MCF 10A (cell line): Measurements from ENCODE around the gene TRABD. TPM values are rescaled to one million over a fixed set of nuclear protein-coding genes. Genes with fewer than 3 reads are reported as not detected.

Experiments used
- BruUV-seq: library from RNA; stranded (reverse); fragments of 400-500 nt; replicated peaks from 2 replicates; lab custom pipeline; 2021; lab: Mats Ljungman, UMichigan
- CTCF ChIA-PET: fragments of 300-600 bp; sonication (Branson Sonifier 250); formaldehyde crosslinking; extraction: SDS; loops from one replicate; lab custom pipeline; 2021; ENCODE audit warnings: antibody characterized with exemption, inconsistent platforms; lab: Yijun Ruan, JAX
- POLR2A ChIA-PET: fragments of 300-600, 350-650 bp; sonication (Branson Sonifier 250); formaldehyde crosslinking; extraction: SDS; loops from one replicate; lab custom pipeline; 2020; ENCODE audit warnings: antibody characterized with exemption, inconsistent platforms; lab: Yijun Ruan, JAX
- DNase-seq: peaks from one replicate; pipeline ENCODE4 v3.0.0-alpha.2; 2018; ENCODE audit not compliant: unreplicated experiment
- H3K27ac Mint-ChIP-seq: one replicate; pipeline ENCODE4 v1.8.0; 2022; ENCODE audit warnings: mild to moderate bottlenecking, low read depth, mixed read lengths; ENCODE audit not compliant: unreplicated experiment
- H3K27me3 Mint-ChIP-seq: one replicate; pipeline ENCODE4 v1.8.0; 2022; ENCODE audit warnings: mixed read lengths; ENCODE audit not compliant: insufficient read depth, unreplicated experiment
- H3K36me3 Mint-ChIP-seq: one replicate; pipeline ENCODE4 v1.8.0; 2022; ENCODE audit warnings: mild to moderate bottlenecking, moderate library complexity, mixed read lengths; ENCODE audit not compliant: insufficient read depth, unreplicated experiment
- H3K4me1 Mint-ChIP-seq: one replicate; pipeline ENCODE4 v1.8.0; 2022; ENCODE audit warnings: mixed read lengths; ENCODE audit not compliant: insufficient read depth, unreplicated experiment
- H3K4me3 Mint-ChIP-seq: one replicate; pipeline ENCODE4 v1.8.0; 2022; ENCODE audit warnings: mild to moderate bottlenecking, moderate library complexity, mixed read lengths; ENCODE audit not compliant: unreplicated experiment
- H3K9me3 Mint-ChIP-seq: one replicate; pipeline ENCODE4 v1.8.0; 2022; ENCODE audit warnings: mixed read lengths; ENCODE audit not compliant: unreplicated experiment
- intact Hi-C: fragments of 100-400 bp; cut with micrococcal nuclease; formaldehyde crosslinking; loops from 2 replicates; pipeline ENCODE4 v1.14.1; 2022
- total RNA-seq: library from RNA; stranded (reverse); gene quantifications from 2 replicates; pipeline ENCODE4 v1.2.3, GENCODE V29; 2022
- TF ChIP-seq, protein P1 (sequence below): fragments of 200-600 bp; IDR thresholded peaks from one replicate; pipeline ENCODE4 v1.8.0; 2022; ENCODE audit warnings: antibody characterized with exemption, mild to moderate bottlenecking; ENCODE audit not compliant: unreplicated experiment

TRABD gene
- total RNA-seq, 1 experiment from 2014 or later = 63.8 TPM

DNA sequence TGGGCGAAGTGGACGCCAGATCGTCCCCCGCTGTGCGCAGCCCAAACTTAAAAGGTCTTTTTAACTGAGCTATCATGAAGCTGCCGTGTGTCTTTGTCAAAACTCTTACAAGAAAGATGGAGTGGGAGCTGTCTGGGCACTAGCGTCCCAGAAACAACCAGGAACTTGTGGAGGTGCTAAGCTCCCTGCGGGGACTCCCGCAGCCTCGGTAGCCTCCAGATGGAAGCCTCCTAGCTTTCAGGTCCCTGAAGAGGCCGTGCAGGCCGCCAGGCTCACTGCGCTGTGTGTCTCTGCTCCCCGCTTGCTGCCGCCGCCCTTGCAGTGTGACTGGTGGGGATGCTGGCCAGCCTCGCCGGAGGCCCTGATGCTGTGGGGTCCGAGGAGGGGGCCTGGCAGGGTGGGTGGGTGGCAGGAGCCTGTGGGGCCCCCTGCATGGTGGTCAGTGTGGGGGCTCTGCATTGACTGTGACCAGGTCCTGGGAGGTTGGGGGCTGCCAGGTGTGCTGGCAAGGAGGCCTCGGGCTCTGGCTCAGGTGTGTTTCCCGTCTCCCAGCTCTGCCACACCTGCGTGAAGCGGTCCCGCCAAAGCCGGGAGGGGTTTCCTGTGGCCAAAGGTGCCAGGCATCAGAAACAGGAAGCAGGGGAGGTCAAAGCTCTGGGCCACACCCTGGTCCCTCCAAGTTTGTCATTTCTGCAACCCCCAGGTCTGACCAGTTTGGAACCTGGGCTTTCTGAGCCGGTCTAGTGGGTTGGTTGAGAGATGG, 1.2 kb downstream of the TRABD start:
- peak overlapping the region; percentile 44 for H3K27ac Mint-ChIP-seq
- intact Hi-C loops = no loop called here
- DNase-seq = no peak
- TF ChIP-seq, protein P1, sequence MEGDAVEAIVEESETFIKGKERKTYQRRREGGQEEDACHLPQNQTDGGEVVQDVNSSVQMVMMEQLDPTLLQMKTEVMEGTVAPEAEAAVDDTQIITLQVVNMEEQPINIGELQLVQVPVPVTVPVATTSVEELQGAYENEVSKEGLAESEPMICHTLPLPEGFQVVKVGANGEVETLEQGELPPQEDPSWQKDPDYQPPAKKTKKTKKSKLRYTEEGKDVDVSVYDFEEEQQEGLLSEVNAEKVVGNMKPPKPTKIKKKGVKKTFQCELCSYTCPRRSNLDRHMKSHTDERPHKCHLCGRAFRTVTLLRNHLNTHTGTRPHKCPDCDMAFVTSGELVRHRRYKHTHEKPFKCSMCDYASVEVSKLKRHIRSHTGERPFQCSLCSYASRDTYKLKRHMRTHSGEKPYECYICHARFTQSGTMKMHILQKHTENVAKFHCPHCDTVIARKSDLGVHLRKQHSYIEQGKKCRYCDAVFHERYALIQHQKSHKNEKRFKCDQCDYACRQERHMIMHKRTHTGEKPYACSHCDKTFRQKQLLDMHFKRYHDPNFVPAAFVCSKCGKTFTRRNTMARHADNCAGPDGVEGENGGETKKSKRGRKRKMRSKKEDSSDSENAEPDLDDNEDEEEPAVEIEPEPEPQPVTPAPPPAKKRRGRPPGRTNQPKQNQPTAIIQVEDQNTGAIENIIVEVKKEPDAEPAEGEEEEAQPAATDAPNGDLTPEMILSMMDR = no peak
- ChIA-PET POLR2A (interaction anchor here (0.8 to 2.2 kb wide), 6 partner anchors 12 to 102 kb away, joined by 3 to 7 read pairs (median 4); no protein-coding TSS in a partner anchor), CTCF (interaction anchor here (0.9 to 1.5 kb wide), 3 partner anchors 24 to 158 kb away, joined by 3 to 10 read pairs (median 5); no protein-coding TSS in a partner anchor)
- BruUV-seq = no TSS peak
- peaks cover 9% of the 10 kb centered on the region for H3K36me3 Mint-ChIP-seq
- no peaks in the 10 kb centered on the region for H3K9me3 Mint-ChIP-seq
- H3K4me3 Mint-ChIP-seq = peak overlapping the region; percentile 85
- peaks cover 5% of the 10 kb centered on the region for H3K4me1 Mint-ChIP-seq
- no peaks in the 10 kb centered on the region for H3K27me3 Mint-ChIP-seq

DNA sequence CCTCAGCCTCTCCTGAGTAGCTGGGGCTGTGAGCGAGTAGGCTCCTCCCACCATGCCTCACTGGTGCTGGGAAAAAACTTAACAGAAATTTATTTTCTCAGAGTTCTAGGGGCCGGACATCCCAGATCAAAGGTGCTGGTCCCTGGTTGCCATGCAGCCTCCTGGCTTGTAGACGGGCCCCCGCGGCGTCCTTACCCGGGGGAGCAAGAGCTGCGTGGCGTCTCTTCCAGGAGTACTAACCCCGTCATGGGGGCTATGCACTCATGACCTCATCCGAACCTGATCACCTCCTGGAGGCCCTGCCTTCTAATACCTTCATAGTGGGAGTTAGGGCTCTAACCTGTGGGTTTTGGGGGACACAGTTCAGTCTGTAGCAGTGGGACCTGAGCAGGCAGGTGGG, 2.6 kb downstream of the TRABD start:
- ChIA-PET CTCF (interaction anchor here (0.7 to 1.3 kb wide), 2 partner anchors 34 to 40 kb away, joined by 4 read pairs; no protein-coding TSS in a partner anchor), POLR2A (interaction anchor here (1.3 to 2.2 kb wide), 2 partner anchors 30 to 39 kb away, joined by 3 to 7 read pairs; no protein-coding TSS in a partner anchor)
- Mint-ChIP-seq H3K36me3 (peaks cover 19% of the 10 kb centered on the region), H3K4me1 (peaks cover 5% of the 10 kb centered on the region), H3K27me3 (no peaks in the 10 kb centered on the region), H3K9me3 (no peaks in the 10 kb centered on the region), H3K4me3 (no peak overlapping the region), H3K27ac (no peak overlapping the region)
- DNase-seq = no peak
- TF ChIP-seq, protein P1 = no peak
- BruUV-seq = no TSS peak
- intact Hi-C loops = no loop called here

DNA sequence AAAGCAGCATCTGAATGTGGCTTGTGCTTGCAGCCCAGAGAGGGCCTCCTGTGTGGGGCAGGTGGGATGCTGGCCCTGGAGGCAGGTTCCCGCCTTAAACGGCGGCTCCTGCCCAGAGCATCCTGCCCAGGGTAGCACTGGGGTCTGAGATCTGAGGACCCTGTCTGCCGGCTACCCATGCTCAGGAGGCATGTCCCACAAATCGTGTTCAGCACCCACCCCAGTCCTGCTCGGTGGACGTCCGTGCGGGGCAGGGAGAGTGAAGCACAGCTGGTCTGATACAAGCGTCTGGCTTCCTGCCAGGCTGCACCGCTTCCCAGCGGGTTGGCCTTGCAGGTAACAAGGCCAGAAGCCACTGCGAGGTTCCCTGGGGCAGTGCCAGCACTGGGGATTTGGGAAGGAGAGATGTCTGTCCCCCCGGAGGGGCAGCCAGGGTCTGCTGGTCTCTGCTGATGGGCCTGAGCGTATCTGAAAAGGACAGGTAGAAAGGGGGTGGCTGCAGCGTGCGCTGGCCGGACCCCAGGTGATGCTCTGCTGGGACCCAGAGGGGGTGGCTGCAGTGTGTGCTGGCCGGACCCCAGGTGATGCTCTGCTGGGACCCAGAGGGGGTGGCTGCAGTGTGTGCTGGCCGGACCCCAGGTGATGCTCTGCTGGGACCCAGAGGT, 3.6 kb downstream of the TRABD start:
- intact Hi-C loops = no loop called here
- Mint-ChIP-seq H3K4me3 (peak overlapping the region; percentile 73), H3K4me1 (peaks cover 5% of the 10 kb centered on the region), H3K27me3 (no peaks in the 10 kb centered on the region), H3K36me3 (peaks cover 24% of the 10 kb centered on the region), H3K9me3 (no peaks in the 10 kb centered on the region), H3K27ac (peak overlapping the region; percentile 69)
- CTCF ChIA-PET = interaction anchor here (0.6 to 3.2 kb wide), 9 partner anchors 9 to 502 kb away, joined by 3 to 21 read pairs (median 4); no protein-coding TSS in a partner anchor
- no peak for DNase-seq
- no TSS peak for BruUV-seq
- POLR2A ChIA-PET = interaction anchor here (1.2 to 1.8 kb wide), 3 partner anchors 13 to 40 kb away, joined by 4 to 7 read pairs (median 7); no protein-coding TSS in a partner anchor
- TF ChIP-seq, protein P1 = no peak

DNA sequence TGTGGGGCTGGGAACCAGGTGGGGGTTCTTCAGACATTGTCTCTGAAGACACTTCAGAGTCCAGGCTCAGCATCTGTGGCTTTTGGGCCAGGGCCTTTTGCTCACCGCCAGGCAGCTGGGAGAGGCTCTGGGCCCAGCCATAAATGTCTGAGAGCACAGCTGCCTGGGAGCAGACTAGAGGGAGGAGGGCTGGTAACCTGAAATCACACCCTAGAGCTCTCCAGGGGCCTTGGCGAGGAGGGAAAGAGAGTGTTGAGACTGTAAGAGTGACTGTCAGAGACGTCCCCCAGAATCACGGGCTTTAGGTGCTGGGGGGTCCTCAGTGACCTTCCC, 4.1 kb downstream of the TRABD start:
- no peaks in the 10 kb centered on the region for H3K27me3 Mint-ChIP-seq
- peak overlapping the region; percentile 73 for H3K4me3 Mint-ChIP-seq
- ChIA-PET CTCF (interaction anchor here (0.6 to 3.2 kb wide), 10 partner anchors 9 to 501 kb away, joined by 3 to 21 read pairs (median 4); no protein-coding TSS in a partner anchor), POLR2A (interaction anchor here (1.2 to 1.8 kb wide), 4 partner anchors 12 to 41 kb away, joined by 4 to 7 read pairs (median 7); no protein-coding TSS in a partner anchor)
- H3K9me3 Mint-ChIP-seq = no peaks in the 10 kb centered on the region
- no peak for DNase-seq
- peaks cover 24% of the 10 kb centered on the region for H3K36me3 Mint-ChIP-seq
- BruUV-seq = no TSS peak
- peaks cover 5% of the 10 kb centered on the region for H3K4me1 Mint-ChIP-seq
- H3K27ac Mint-ChIP-seq = peak overlapping the region; percentile 69
- intact Hi-C loops = loop anchor here (1.0 kb wide), 1 partner anchor 41 kb away; no protein-coding TSS in a partner anchor
- TF ChIP-seq, protein P1 = no peak
